GM21390 (cell line): ENCODE measurements around the gene WDR48.

Source experiments
- ATAC-seq: cut with Tn5 transposase; IDR thresholded peaks from one replicate; pipeline ENCODE4 v1.9.1; 2021; ENCODE audit not compliant: unreplicated experiment

WDR48 gene

DNA sequence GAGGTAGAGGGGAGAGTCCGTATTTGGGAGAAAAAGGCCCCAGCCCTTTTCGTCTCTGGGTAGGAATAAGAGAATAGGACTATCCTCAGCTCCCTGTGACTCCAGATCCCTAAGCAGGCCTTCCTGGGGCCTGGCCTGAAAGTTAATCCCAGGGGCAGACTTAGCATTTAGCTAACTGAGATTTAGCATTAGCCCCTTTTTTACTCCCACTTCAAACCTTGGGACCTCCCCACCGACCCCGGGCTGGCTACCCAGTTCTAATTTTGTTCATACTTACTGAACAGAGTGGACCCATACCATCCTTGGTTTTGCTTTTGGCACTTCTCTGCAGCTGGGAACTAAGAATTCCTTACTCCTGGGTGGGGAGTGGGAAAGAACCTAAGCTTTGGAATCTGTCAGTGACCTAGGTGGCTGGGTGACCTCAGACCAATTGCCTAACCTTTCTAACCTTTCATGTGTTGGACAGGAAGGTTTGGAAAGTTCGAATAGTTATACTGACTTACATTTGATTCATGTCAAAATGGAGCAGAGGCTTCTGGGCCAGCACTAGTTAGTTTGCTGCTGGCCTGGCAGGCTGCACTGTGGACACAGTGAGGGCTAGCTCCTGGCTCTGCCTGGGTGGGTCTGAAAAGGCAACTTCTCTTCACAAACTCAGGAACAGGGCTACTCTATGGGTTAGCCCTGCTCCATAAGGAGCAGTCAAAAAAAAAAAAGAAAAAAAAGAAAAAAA lies 67.3 kb downstream of the WDR48 start:
- no peak for ATAC-seq

DNA sequence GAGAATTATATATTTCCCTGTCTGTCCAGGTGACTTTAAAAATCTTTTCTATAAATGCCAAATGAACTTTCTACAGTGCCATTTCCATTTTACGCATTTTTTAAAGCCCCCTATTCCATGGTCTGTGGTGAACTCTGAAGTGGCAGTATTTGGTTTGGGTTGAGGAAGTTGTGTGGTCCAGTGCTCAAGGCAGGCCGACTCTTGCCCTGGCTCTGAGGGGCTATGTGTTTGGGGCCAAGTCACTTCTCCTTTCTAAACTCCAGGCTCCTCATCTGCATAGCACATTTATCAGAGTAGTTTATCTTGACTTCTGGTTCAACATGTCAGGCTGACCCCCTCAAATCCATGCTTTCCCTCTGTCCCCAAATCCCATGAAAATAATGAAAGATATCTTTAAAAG lies 69.8 kb downstream of the WDR48 start:
- no peak for ATAC-seq

DNA sequence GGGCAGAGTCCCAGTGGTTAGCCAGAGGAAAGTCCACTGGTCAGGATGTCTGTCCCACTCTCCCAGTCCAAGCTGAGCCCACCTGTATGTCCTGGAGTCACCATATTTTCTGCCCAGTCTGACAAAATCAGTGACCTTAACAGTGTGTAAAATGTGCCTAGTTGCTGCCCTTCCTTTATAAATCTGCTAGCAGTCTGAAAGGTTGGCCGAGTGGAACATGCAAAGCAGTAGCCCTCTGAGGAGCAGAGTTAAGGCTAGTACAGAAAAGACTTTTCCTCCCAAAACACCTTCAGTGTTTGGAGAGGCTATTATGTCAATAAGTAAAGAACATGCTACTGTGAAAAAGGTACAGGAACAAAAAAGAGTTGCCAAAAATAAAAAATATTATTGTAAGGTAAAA lies 71.0 kb downstream of the WDR48 start:
- ATAC-seq, result peak; percentile 69

DNA sequence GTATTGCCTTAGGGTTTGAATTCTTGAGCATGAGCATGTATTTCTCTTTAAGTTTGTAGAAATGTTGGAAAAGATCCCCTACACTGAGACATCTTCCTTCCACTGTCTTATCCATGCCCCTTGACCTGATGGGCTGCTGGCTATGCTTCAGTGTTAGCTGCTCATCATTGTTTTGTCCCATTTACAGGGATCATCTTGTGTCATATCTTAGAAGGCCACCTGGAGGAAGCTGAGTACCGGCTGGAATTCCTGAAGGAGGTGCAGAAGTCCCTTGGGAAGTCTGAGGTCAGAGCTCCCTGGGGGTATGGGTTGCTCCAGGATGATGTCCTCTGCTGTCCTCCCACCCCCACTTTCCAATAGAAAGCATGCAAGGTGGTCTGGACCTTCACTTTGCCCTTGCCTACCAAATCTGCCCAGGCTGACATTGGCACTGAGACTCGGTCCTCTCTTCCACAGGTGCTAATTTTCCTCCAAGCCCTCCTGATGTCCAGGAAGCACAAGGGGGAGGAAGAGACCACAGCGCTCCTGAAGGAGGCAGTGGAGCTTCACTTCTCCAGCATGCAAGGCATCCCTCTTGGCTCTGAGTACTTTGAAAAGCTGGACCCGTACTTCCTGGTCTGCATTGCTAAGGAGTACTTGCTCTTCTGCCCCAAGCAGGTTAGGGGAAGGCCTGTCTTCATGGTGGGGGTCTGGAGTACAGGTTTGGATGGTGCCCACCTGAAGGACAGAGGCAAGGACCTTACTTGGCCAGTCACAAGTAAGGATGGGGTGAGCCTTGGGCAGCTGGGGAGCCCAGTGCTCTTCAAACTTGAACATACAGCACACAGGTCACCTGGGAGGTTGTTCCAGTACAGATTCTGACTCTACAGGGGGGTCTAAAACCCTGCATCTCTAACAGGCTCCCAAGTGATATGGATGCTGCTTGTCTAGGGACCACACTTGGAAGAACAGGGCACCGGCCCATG lies 73.3 kb downstream of the WDR48 start:
- ATAC-seq, result no peak

DNA sequence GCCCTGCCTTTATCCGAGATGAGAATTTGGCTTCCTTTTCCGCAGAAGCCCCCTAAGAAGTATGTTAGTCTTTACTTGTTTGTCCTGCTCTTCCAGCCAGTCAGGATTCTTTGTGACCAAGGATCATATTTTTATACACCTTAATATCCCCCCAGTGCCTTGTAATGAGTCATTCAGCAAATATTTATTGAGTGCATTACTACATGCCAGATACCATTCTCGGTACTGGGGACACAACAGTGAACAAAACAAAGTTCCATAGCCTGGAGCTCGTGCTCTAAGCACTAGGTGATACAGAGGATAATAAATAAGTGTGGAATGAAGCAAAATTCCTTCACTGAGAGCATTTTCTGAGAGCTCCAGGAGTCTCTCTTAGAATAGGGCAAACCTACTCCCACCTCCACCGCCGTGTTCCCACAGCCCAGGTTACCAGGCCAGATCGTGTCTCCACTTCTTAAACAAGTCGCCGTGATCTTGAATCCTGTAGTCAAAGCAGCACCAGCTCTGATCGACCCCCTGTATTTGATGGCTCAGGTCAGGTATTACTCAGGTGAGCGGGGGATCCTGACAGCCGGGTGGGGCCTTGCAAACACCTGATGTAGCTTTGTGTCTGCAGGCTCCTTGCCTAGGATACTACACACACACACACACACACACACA lies 74.2 kb downstream of the WDR48 start:
- ATAC-seq, result no peak

DNA sequence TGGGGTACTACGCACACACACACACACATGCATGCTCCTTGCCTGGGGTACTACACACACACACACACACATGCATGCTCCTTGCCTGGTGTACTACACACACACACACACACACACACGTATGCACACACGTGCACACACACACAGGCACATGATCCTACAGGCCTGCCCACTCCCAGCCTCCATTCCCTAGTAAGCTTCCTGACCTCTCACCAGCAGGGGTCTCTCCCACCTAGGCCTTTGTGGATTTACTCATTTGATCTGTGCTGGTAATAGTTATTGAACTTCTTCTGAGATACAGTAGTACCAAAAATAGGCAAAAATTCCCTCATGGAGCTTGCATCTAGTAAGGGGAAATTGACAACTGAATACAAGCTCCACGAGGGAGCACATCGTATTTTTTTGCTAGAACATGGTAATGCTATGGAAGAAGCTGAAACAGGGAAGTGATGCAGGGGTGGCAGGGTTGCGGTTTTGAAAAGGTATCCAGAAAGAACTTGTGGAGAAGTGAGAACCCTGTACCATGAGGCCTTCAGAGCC lies 74.8 kb downstream of the WDR48 start:
- ATAC-seq, result no peak

DNA sequence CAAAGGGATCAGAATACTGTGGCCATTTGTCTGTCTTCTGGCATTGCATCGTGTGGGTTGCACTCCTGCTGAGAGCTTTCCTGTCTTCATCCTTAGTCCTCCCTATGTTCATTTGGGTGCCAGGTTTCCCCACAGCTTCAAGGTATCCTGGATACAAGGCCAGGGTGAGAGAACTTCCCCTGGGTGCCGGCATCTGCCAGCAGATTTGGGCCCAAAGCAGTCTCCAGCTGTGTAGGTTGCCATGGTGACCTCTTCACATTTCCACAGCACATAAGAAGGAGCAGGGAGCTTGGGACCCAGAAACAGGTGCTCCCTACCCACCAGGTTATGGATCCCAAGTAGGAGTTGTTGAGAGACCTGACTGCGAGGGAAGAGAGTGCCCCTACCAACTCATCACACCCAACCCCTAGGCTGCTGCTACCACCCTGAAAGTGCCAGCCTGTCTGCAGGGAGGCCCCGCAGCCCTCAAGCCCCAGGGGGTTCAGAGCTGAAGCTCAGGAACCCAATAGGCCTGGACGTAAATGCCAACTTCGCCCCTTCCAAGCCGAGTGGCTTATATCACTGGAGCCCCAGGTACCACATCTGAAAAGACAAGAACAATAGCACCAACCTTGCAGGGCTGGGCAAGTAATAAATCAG lies 75.6 kb downstream of the WDR48 start:
- ATAC-seq, result no peak

DNA sequence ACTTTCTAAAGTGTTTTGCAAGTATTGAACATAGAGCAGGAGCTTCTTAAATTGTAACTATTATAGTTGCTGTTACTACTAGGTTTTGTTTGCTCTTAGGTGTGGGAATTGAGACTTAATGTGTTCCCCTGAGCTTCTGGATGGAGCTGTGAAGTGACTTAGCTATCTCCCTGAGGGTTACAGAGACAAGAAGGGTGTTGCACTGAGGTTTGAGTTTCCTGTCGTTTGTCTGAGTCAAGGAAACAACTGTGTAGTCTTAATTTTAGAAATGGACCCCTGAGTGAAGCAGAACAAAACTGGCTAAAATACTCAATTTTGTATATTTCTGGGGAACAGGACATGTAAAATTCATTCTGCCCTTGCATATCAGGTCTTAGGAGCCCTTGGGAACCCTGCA lies 76.1 kb downstream of the WDR48 start:
- no peak for ATAC-seq

DNA sequence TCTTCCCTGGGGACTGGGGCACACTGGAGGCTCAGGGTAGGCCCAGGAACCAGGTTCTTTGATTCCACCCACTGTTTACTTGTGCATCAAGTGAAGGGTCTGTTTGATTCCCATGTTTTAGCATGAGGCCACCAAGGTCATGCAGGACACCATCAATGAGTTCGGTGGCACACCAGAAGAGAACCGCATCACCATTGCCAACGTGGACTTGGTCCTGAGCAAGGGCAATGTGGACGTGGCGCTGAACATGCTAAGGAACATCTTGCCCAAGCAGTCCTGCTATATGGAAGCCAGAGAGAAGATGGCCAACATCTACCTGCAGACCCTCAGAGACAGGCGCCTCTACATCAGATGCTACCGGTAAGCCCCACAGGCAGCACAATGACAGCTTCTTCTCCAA lies 77.1 kb downstream of the WDR48 start:
- no peak for ATAC-seq

DNA sequence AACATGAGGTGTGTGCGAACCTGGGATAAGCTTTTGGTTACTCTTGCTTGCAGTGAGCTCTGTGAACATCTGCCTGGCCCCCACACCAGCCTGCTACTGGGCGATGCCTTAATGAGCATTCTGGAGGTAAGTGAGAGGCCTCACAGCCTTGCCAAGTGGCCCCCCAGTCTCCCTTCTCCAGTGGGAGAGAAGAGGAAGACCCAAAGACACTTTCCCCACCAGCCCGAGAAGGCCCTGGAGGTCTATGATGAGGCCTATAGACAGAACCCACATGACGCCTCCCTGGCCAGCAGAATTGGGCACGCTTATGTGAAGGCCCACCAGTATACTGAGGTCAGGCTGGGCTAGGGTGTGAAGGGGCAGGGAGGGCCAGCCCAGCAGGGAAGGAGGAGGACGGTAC lies 78.2 kb downstream of the WDR48 start:
- ATAC-seq, result no peak

DNA sequence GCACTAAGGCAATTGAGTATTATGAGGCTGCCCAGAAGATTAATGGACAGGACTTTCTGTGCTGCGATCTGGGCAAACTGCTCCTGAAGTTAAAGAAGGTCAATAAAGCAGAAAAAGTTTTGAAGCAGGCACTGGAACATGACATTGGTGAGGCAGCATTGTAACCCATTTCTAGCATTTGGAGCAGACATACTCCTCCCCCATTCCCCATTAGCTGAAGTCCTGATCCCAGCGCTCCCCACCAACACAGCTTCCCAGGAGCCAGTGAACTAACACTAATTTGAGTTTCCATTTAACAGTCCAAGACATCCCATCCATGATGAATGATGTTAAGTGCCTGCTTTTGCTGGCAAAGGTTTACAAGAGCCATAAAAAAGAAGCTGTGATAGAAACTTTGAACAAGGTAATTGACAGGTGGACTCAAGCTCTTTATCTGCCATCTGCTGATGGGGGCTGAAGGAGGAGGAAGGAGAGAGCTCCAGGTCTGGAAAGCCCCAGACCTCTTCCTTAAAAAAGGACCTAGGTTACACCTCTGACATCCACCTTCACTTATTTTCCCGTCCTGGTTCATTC lies 79.0 kb downstream of the WDR48 start:
- no peak for ATAC-seq

DNA sequence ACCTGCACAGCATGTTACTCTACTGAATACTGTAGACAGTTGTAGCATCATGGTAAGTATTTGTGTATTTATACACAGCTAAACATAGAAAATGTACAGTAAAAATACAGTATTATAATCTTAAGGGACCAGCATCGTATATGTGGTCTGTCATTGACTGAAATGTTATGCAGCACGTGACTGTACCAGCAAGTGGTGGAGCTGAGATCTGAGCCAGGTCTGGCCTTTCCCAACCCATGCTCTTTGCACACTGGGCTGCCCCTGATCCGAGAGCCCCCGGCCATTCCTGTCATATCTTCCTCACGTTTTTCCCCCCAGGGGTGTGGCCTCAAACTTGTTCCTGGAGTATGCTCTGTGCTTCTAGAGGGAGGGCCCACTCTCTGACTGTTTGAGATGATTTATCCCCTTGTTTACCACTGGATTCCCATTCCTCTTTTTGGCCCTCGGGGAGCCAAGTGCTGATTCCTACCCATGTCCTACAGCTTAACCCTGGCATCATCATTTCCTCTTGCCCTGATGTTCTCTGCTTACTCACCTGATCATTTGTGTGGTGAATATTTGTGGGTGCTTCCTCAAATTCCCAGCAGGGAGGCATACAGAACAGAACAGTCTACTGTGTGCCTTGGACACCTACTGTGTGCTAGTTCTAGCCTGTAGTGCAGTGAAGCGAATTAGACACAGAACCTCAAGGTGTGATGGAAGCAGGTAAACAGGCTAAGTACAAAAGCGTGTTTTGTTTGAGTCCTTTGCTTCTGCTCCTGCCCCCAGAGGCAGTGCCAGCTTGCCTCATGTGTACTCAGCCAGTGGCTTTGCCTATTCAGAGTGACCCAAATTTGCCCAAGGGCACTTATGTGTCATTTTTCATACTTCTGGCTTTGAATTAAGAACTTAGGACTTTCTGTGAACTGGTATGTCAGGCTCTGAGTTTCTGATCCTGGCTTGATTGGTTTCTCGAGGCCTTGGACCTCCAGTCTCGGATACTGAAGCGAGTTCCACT lies 80.6 kb downstream of the WDR48 start:
- no peak for ATAC-seq

DNA sequence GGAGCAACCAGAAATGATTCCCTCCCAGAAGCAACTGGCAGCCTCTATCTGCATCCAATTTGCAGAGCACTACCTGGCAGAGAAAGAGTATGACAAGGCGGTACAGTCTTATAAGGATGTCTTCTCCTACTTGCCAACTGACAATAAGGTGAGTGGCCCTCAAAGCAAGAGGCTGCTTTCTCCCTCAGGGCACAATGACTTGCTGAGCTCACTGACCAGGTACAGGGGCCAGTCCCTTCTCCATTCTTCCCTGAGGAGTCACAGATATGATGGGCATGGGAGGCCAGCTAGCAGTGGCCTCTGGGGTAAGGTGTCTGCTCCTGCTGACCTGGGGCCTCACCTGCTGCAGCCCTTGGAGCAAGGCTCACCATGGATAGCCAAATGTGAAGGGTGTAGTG lies 81.3 kb downstream of the WDR48 start:
- no peak for ATAC-seq

DNA sequence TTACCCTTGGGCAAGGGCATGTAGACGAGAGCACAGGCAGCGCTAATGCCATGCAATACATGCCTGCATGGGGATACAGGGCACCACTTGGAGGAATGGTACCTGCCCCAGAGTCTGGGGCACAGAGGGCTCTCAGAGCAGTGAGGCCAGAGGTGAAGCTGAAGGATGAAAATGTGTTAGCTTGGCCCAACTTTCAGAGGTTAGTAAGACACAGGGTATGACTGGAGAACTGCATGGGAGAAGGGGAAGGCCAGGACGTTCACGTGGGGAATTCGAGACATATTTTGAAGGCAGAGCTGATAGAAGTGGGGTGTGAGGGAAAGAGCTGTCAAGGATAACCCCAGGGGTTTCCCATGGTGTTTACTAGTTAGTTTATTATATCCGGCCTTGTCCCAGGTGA lies 82.0 kb downstream of the WDR48 start:
- ATAC-seq, result no peak

DNA sequence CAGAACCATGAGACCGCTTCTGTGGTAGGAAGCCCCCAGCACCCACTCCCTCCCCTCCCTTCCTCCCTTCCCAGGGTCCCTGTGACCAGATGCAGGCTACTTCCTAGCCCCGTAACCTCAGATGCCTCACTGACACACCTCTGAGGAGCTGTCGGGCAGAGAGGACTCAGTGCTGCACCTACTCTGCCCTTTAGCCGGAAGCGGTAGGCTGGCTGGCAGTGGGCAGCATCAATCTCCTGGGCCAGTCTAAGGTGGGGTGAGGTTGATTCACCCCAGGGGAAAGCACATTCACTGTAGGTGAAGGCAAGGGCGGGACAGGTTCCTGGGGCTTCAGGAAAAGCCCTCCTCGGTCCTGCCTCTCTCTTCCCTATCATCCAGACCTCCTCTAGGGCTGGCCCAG lies 82.5 kb downstream of the WDR48 start:
- ATAC-seq, result no peak

DNA sequence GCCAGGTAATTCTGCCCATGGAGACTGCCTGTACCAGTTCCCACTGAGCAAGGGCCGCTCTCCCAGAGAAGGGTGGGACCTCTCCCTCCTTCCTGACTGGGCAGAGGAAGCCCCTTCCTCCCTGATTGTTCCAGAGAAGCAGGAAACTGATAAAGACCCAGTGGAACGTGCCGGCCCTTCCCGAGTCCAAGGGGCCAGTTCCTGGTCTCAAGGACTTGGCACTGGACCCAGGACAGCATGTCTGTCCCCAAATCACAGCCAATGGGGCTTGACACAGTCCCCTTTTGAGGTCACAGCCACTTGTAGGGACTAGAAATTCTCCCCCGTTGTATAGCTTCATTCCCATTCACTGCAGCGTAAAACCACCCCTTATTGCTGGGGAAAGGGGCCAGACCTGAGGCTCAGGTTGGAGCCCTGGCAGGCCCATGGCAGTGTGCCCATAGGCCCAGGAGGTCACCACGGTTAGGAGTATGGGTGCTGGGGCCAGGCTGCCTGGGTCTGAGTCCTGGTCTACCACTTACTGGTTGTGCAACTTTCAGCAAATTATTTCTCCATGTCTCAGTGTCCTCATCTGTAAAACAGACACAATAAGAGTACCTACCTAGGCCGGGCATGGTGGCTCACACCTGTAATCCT lies 83.5 kb downstream of the WDR48 start:
- ATAC-seq, result no peak

DNA sequence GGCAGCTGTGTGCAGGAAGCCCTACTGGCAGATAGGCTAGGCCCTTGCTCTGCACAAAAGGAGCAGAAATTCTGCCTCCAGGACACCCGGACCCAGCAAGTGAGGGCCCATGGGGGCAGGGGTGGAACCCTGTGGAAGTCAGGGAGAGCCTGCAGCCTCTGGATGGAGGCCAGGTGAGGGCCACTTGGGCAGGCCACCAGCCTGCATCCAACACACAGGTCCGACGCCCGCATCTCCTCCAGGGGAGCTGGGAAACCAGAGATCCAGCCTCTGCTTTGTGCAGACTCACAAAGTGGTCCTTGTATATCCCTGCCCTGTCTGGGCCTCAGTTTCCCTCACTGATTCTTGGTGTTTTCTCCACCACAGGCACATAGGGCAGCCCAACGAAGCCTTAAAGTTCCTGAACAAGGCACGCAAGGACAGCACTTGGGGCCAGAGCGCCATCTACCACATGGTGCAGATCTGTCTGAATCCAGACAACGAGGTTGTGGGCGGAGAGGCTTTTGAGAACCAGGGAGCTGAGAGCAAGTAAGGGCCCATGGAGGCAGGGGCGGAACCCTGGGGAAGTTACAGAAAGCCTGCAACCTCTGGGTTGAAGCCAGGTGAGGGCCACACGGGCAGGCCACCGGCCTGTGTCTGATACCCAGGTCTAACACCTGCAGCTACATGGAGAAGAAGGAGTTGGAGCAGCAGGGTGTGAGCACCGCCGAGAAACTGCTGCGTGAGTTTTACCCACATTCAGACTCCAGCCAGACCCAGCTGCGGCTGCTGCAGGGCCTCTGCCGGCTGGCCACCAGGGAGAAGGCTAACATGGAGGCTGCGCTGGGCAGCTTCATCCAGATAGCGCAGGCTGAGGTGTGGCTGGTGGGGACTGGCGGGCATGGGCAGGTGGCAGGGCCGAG lies 85.0 kb downstream of the WDR48 start:
- ATAC-seq, result no peak

DNA sequence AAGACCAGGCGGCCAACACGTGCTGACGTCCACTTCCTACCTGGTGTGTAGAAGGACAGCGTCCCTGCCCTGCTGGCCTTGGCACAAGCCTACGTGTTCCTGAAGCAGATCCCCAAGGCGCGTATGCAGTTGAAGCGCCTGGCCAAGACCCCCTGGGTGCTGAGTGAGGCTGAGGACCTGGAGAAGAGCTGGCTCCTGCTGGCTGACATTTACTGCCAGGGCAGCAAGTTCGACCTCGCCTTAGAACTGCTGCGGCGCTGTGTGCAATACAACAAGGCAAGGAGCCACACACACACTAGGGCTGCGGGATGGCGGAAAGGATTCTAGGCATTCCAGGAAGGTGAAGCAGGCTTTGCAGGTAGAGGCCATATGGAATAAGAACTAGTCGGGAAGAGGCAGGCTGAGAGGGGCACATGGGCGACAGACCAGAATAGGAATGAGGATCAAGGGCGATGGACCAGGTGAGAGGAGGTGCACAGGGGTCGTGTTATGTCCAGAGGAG lies 85.7 kb downstream of the WDR48 start:
- no peak for ATAC-seq
